HuH-7.5 (cell line): ENCODE data around the gene FUT8.
"Not testable (repeated sequence)": the region's sequence is repeated elsewhere in the genome, so short reads cannot be mapped to it uniquely, and the experiment has no call there.

ENCODE experiments used
- DNase-seq: peaks from one replicate; pipeline ENCODE4 v3.0.0; 2011; ENCODE audit warnings: low spot score

The FUT8 gene

GRCh38 chr14:65419593-65420252 lies 7.2 kb downstream of the FUT8 start:
- DNase-seq, result no peak

- DNase-seq, result no peak
Observed at GRCh38 chr14:65421201-65421981, 8.9 kb downstream of the FUT8 start.

GRCh38 chr14:65422088-65422834 lies 9.7 kb downstream of the FUT8 start:
- DNase-seq, result no peak

- no peak for DNase-seq
Observed at GRCh38 chr14:65423982-65424381, 11.5 kb downstream of the FUT8 start.

- DNase-seq, result no peak
Observed at GRCh38 chr14:65424531-65424930, 12.0 kb downstream of the FUT8 start.

GRCh38 chr14:65425885-65426284 lies 13.4 kb downstream of the FUT8 start:
- DNase-seq, result no peak

- DNase-seq, result not testable (repeated sequence)
Observed at GRCh38 chr14:65426902-65427301, 14.4 kb downstream of the FUT8 start.

- no peak for DNase-seq
Observed at GRCh38 chr14:65428691-65429090, 16.2 kb downstream of the FUT8 start.

- DNase-seq, result no peak
Observed at GRCh38 chr14:65429757-65430156, 17.2 kb downstream of the FUT8 start.

GRCh38 chr14:65431245-65431644 lies 18.7 kb downstream of the FUT8 start:
- DNase-seq, result no peak

- no peak for DNase-seq
Observed at GRCh38 chr14:65431951-65432350, 19.4 kb downstream of the FUT8 start.

- no peak for DNase-seq
Observed at GRCh38 chr14:65432361-65432948, 19.9 kb downstream of the FUT8 start.

- no peak for DNase-seq
Observed at GRCh38 chr14:65433157-65433556, 20.6 kb downstream of the FUT8 start.

- no peak for DNase-seq
Observed at GRCh38 chr14:65433646-65434045, 21.1 kb downstream of the FUT8 start.

GRCh38 chr14:65434216-65434850 lies 21.8 kb downstream of the FUT8 start:
- DNase-seq, result no peak

- DNase-seq, result no peak
Observed at GRCh38 chr14:65438266-65438933, 25.9 kb downstream of the FUT8 start.

- no peak for DNase-seq
Observed at GRCh38 chr14:65439117-65439516, 26.6 kb downstream of the FUT8 start.

- no peak for DNase-seq
Observed at GRCh38 chr14:65440230-65440629, 27.7 kb downstream of the FUT8 start.

- no peak for DNase-seq
Observed at GRCh38 chr14:65444230-65444629, 31.7 kb downstream of the FUT8 start.

- DNase-seq, result no peak
Observed at GRCh38 chr14:65446159-65446558, 33.6 kb downstream of the FUT8 start.

GRCh38 chr14:65449647-65450046 lies 37.1 kb downstream of the FUT8 start:
- no peak for DNase-seq
